Skeletal muscle tissue (tissue), 4 donors: Measurements from ENCODE around the gene SGMS1. TPM values are rescaled to one million over a fixed set of nuclear protein-coding genes. Genes with fewer than 3 reads are reported as not detected.
"Not testable (repeated sequence)": the region's sequence is repeated elsewhere in the genome, so short reads cannot be mapped to it uniquely, and the experiment has no call there.

Experiments
- H3K27ac ChIP-seq: one replicate; pipeline ENCODE4 v1.7.0; 2013; ENCODE audit warnings: mild to moderate bottlenecking, low read depth, low read length, inconsistent platforms
- H3K27me3 ChIP-seq, 3 donors: one replicate each; pipeline ENCODE4 v1.7.0; 2013; ENCODE audit warnings: low read length in 3 of 3; ENCODE audit not compliant: control insufficient read depth in 3 of 3, insufficient read depth in 3 of 3
- H3K36me3 ChIP-seq, 3 donors: one replicate each; pipeline ENCODE4 v1.7.0; 2013; ENCODE audit warnings: low read length in 3 of 3; ENCODE audit not compliant: control insufficient read depth in 3 of 3, insufficient read depth in 3 of 3
- H3K4me1 ChIP-seq, 3 donors: one replicate each; pipeline ENCODE4 v1.7.0; 2013; ENCODE audit warnings: low read length in 3 of 3, mild to moderate bottlenecking in 3 of 3; ENCODE audit not compliant: control insufficient read depth in 3 of 3, insufficient read depth in 3 of 3
- H3K4me3 ChIP-seq, 3 donors: one replicate each; pipeline ENCODE4 v1.7.0; 2013; ENCODE audit warnings: low read length in 3 of 3
- H3K9ac ChIP-seq, 3 donors: one replicate each; pipeline ENCODE4 v1.7.0; 2013; ENCODE audit warnings: low read length in 3 of 3, mild to moderate bottlenecking in 3 of 3, moderate library complexity in 2 of 3, low read depth in 1 of 3
- H3K9me3 ChIP-seq, 3 donors: one replicate each; pipeline ENCODE4 v1.7.0; 2013; ENCODE audit warnings: low read length in 3 of 3; ENCODE audit not compliant: control insufficient read depth in 3 of 3
- total RNA-seq: library from RNA; depleted of rRNA; stranded (reverse); fragments of >200 nt; gene quantifications from one replicate; pipeline ENCODE4 v1.2.3, GENCODE V29; 2014
- donor health status: Osteomylitis.

The SGMS1 gene
- total RNA-seq, 1 donor from 2014 or later = 62.6 TPM

DNA sequence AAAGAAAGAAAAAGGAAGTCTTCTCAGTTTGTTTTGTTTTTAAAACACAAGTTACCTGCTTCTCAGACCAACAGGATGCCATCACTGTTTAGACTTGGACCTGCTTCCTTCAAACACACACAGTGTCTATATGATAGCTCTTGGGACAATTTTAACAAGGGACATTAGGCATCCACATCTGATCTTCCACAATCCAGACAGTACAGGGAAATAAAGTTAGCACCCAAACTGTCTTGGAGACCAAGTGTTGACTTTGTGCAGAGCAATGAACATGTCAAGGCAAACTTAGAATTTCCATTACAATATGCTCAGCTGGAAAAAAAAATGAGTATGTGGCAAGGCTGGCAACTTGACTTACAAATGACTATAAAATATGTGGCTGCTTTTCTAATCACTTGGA is 80.9 kb downstream of the SGMS1 start:
- Histone ChIP-seq H3K4me3 (no peak overlapping the region), H3K36me3 (no peaks in the 10 kb centered on the region), H3K27ac (no peak overlapping the region), H3K27me3 (no peaks in the 10 kb centered on the region), H3K9ac (no peak overlapping the region), H3K4me1 (peaks cover 0 to 8% (median 3%) of the 10 kb centered on the region in 3 donors), H3K9me3 (no peaks in the 10 kb centered on the region)

- Histone ChIP-seq H3K4me1 (peaks cover 0 to 8% (median 3%) of the 10 kb centered on the region in 3 donors), H3K27me3 (no peaks in the 10 kb centered on the region), H3K9me3 (no peaks in the 10 kb centered on the region), H3K27ac (no peak overlapping the region), H3K4me3 (no peak overlapping the region), H3K36me3 (no peaks in the 10 kb centered on the region), H3K9ac (no peak overlapping the region)
Observed at GRCh38 chr10:50541921-50542320, 81.8 kb downstream of the SGMS1 start.

- Histone ChIP-seq H3K9ac (no peak overlapping the region), H3K27me3 (no peaks in the 10 kb centered on the region), H3K4me3 (no peak overlapping the region), H3K27ac (no peak overlapping the region), H3K4me1 (peaks cover 0 to 8% (median 3%) of the 10 kb centered on the region in 3 donors), H3K36me3 (no peaks in the 10 kb centered on the region), H3K9me3 (no peaks in the 10 kb centered on the region)
Observed at GRCh38 chr10:50541317-50541716, 82.4 kb downstream of the SGMS1 start.

GRCh38 chr10:50540826-50541122 is 83.0 kb downstream of the SGMS1 start:
- no peak overlapping the region for H3K9ac ChIP-seq
- peaks cover 0 to 8% (median 3%) of the 10 kb centered on the region in 3 donors for H3K4me1 ChIP-seq
- H3K4me3 ChIP-seq = no peak overlapping the region
- no peaks in the 10 kb centered on the region for H3K9me3 ChIP-seq
- no peaks in the 10 kb centered on the region for H3K36me3 ChIP-seq
- no peaks in the 10 kb centered on the region for H3K27me3 ChIP-seq
- no peak overlapping the region for H3K27ac ChIP-seq

DNA sequence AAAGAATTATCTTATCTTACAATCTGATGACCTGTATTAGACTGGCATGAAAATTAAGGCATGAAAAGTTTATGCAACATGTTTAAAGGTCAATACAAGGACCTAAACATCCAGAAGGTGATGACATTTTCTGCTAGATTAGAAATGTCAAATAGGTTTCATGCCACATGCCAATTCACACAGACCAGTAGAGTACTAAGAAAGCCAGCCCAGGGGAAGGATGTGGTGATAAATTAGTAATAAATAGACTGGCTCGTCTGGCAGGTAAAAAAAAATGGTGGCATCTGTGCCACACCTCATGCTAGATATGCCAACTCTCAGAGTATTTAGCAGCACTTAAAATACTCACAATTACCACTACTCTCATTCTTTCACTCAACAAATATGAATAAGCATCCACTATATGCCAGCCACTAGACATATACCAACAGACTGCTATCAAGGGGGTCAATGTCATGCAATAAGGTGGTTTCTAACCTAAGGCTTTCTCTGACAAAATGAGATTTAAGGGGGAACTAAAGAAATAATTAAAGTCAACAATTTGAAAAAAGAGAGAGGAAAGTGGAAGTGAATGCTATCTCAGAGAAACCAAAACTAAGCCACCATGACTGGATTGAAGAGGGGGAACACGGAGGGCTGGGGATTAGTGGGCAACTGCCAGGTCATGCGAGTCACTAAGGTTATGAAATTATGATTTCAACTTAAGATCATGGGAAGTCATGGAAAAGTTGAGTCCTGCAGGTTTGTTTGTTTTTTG is 83.5 kb downstream of the SGMS1 start:
- Histone ChIP-seq H3K27ac (no peak overlapping the region), H3K9me3 (no peaks in the 10 kb centered on the region), H3K27me3 (no peaks in the 10 kb centered on the region), H3K4me1 (peaks cover 0 to 8% (median 3%) of the 10 kb centered on the region in 3 donors), H3K9ac (no peak overlapping the region), H3K36me3 (no peaks in the 10 kb centered on the region), H3K4me3 (no peak overlapping the region)

GRCh38 chr10:50538555-50539398 is 85.0 kb downstream of the SGMS1 start:
- Histone ChIP-seq H3K9ac (no peak overlapping the region), H3K27ac (no peak overlapping the region), H3K36me3 (no peaks in the 10 kb centered on the region), H3K9me3 (no peaks in the 10 kb centered on the region), H3K4me3 (no peak overlapping the region), H3K4me1 (peaks cover 0 to 8% (median 3%) of the 10 kb centered on the region in 3 donors), H3K27me3 (no peaks in the 10 kb centered on the region)

GRCh38 chr10:50536617-50537240 is 87.0 kb downstream of the SGMS1 start:
- H3K27ac ChIP-seq = no peak overlapping the region
- H3K4me3 ChIP-seq = no peak overlapping the region
- peaks cover 0 to 6% (median 0%) of the 10 kb centered on the region in 3 donors for H3K4me1 ChIP-seq
- H3K27me3 ChIP-seq = no peaks in the 10 kb centered on the region
- H3K9me3 ChIP-seq = no peaks in the 10 kb centered on the region
- H3K36me3 ChIP-seq = no peaks in the 10 kb centered on the region
- no peak overlapping the region for H3K9ac ChIP-seq

DNA sequence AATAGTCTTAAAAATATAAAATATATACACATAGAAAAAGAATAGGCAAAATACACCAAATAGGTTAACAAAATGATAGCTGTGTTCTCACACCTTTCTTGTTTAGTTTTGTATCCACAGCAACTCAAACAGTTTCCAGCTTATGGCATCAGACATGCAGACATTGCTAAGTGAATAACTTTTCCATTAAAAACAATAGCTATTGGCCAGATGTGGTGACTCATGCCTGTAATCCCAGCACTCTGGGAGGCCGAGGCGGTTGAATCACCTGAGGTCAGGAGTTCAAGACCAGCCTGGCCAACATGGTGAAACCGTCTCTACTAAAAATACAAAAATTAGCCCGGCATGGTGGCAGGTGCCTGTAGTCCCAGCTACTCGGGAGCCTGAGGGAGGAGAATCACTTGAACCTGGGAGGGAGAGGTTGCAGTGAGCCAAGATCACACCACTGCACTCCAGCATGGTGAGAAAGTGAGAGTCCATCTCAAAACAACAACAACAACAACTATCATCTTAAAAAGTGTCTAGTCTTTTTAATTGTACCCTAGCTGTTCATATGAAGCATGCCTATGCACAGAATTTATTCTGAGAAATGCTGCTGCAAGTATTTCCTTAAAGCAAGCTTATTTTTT is 88.9 kb downstream of the SGMS1 start:
- not testable (repeated sequence) for H3K9ac ChIP-seq, H3K27me3 ChIP-seq, H3K9me3 ChIP-seq, H3K36me3 ChIP-seq, H3K4me3 ChIP-seq, H3K27ac ChIP-seq, H3K4me1 ChIP-seq

DNA sequence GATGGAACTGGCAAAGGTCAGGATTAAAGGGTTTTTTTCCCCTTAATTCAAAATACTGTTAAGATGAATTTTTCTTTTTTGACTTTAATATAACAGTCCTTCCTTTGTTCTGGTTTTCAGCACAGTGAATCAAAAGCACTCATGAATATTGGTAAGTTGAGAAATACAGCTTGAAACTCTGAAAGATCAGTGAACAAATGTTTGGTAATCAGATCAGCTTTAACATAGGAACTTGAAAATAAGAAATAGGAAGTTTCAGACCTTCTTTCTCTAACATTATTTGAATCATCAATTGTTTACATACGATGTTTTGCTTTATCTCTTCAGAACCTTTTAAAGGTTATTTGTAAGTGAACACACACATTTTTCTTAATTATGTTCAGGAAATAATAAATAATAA is 90.5 kb downstream of the SGMS1 start:
- H3K9me3 ChIP-seq = no peaks in the 10 kb centered on the region
- H3K9ac ChIP-seq = no peak overlapping the region
- H3K4me1 ChIP-seq = peaks cover 0 to 6% (median 0%) of the 10 kb centered on the region in 3 donors

More for the DNA sequence above, 90.5 kb downstream of the SGMS1 start:
- H3K27ac ChIP-seq = no peak overlapping the region
- no peaks in the 10 kb centered on the region for H3K36me3 ChIP-seq
- no peaks in the 10 kb centered on the region for H3K27me3 ChIP-seq
- no peak overlapping the region for H3K4me3 ChIP-seq
